OCI-LY3 (cell line): ENCODE measurements around the gene CWF19L2.

Experiments used
- CTCF ChIP-seq: fragments of 200-600, 300-600 bp; sonication (generic); IDR thresholded peaks from 2 replicates; pipeline ENCODE4 v1.5.1; 2014; ENCODE audit warnings: antibody characterized with exemption, low read length, low read depth
- EZH2phosphoT487 ChIP-seq: fragments of 200-600 bp; shearing (Covaris generic); IDR thresholded peaks from 2 replicates; pipeline ENCODE4 v1.6.1; 2018; ENCODE audit warnings: antibody characterized with exemption, mixed run types, low read depth

- TF ChIP-seq CTCF (no peak), EZH2phosphoT487 (no peak)
These were observed 175.4 kb downstream of the CWF19L2 start for GRCh38 chr11:107282195-107282594.
